GM20000 (cell line): ENCODE measurements around the gene HIP1R.
"Not testable (repeated sequence)": the region's sequence is repeated elsewhere in the genome, so short reads cannot be mapped to it uniquely, and the experiment has no call there.

Experiments used
- DNase-seq: peaks from one replicate; pipeline ENCODE4 v3.0.0; 2012; ENCODE audit warnings: low spot score
- TF ChIP-seq, protein P1 (sequence below): IDR thresholded peaks from 2 replicates; pipeline ENCODE4 v1.5.1; 2012; ENCODE audit warnings: mild to moderate bottlenecking, control low read depth; ENCODE audit errors: extremely low read depth, missing control alignments

HIP1R gene

DNA sequence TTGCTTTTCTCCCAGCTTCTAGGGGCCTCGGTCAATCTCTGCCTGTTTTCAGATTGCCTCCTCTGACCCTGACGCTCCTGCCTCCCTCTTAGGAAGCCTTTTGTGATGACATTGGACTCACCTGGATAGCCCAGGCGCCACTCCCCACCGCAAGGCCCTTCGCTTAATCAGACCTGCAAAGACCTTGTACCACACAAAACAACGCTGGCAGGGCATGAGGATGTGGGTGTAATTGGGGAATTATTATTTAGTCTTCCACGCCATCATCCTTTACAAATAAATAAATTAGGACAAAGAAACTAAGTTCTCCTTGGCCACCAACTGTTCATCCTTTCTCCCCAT is 68.4 kb downstream of the HIP1R start:
- TF ChIP-seq, protein P1, sequence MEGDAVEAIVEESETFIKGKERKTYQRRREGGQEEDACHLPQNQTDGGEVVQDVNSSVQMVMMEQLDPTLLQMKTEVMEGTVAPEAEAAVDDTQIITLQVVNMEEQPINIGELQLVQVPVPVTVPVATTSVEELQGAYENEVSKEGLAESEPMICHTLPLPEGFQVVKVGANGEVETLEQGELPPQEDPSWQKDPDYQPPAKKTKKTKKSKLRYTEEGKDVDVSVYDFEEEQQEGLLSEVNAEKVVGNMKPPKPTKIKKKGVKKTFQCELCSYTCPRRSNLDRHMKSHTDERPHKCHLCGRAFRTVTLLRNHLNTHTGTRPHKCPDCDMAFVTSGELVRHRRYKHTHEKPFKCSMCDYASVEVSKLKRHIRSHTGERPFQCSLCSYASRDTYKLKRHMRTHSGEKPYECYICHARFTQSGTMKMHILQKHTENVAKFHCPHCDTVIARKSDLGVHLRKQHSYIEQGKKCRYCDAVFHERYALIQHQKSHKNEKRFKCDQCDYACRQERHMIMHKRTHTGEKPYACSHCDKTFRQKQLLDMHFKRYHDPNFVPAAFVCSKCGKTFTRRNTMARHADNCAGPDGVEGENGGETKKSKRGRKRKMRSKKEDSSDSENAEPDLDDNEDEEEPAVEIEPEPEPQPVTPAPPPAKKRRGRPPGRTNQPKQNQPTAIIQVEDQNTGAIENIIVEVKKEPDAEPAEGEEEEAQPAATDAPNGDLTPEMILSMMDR: no peak
- no peak for DNase-seq

DNA sequence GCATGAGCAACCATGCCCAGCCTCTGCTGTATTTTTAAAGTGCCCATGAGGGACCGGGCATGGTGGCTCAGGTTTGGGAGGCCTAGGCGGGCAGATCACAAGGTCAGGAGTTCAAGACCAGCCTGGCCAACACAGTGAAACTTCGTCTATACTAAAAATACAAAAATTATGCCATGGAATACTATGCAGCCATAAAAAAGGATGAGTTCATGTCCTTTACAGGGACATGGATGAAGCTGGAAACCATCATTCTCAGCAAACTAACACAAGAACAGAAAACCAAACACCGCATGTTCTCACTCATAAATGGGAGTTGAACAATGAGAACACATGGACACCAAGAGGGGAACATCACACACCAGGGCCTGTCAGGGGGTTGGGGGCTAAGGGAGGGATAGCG is 70.0 kb downstream of the HIP1R start:
- DNase-seq: not testable (repeated sequence)

DNA sequence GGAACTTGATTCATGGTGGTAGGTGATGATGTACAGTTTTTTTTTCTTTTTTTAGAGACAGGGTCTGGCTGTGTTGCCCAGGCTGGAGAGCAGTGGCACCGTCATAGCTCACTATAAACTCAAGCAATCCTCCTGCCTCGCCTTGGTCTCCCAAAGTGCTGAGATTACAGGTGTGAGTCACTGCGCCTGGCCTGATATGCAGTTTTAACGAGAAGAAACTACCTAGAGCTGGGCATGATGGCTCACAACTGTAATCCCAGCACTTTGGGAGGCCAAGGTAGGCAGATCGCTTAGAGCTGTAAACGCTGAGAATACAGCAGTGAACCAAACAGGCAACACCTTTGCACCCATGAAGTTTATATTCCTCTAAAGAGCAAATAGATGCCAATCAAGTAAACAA is 73.7 kb downstream of the HIP1R start:
- no peak for DNase-seq
- TF ChIP-seq, protein P1: no peak

DNA sequence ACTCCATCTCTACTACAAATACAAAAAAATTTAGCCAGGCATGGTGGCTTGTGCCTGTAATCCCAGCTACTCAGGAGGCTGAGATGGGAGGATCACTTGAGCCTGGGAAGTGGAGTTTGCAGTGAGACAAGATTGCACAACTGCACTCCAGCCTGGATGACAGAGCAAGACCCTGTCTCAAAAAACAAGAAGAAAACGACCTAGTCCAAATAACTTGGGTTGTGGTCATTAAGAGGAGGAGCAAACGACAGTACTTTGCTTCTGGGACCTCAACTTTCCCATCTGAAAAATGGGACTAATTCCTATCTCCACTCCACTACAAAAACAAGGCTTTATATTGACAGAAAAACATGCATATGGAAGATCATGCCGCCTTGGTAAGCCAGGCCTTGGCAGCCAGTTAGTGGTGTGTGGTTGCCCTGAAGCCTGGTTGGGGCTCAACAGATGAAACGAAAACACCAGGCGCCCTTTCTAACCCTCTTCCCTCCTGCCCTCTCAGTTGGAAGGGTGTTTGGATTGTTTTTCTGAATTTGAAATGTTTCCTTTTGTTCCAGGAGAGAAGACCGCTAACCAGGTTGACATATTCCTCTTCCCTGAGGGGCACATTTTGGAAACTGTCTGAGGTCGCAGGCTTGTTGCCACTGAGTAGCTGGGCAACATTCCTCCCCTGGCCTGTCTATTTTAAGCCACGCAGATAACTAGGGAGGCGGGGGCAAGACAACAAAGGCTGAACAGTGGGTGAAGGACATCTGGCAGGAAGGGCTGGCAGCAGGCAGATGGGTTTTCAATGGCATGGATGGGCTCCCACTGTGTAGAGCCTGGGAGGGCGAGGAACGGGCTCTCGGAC is 74.4 kb downstream of the HIP1R start:
- no peak for DNase-seq

More for the DNA sequence above, 74.4 kb downstream of the HIP1R start:
- TF ChIP-seq, protein P1: no peak
